IMR-90 (cell line): Measurements from ENCODE around the gene TMEM184B.

Source experiments
- BHLHE40 ChIP-seq: fragments of 150-350 bp; IDR thresholded peaks from 2 replicates; pipeline ENCODE4 v1.6.1; 2016; ENCODE audit warnings: mild to moderate bottlenecking, low read depth, low read length
- CEBPB ChIP-seq: IDR thresholded peaks from 2 replicates; pipeline ENCODE4 v1.6.1; 2012; ENCODE audit warnings: low read depth, low read length, improper control_type of control experiment
- CHD1 ChIP-seq: IDR thresholded peaks from 2 replicates; pipeline ENCODE4 v1.6.1; 2012; ENCODE audit warnings: low read depth, low read length, improper control_type of control experiment
- NFE2L2 ChIP-seq: fragments of 150-350 bp; IDR thresholded peaks from 2 replicates; pipeline ENCODE4 v1.6.1; 2016; ENCODE audit warnings: low read depth, mild to moderate bottlenecking, low read length
- POLR2A ChIP-seq: IDR thresholded peaks from 2 replicates; pipeline ENCODE4 v1.6.1; 2012; ENCODE audit warnings: mild to moderate bottlenecking, low read depth, low read length
- RAD21 ChIP-seq: IDR thresholded peaks from 2 replicates; pipeline ENCODE4 v1.6.1; 2012; ENCODE audit warnings: low read length, improper control_type of control experiment
- RCOR1 ChIP-seq: IDR thresholded peaks from 2 replicates; pipeline ENCODE4 v1.6.1; 2012; ENCODE audit warnings: mild to moderate bottlenecking, low read length, improper control_type of control experiment; ENCODE audit not compliant: insufficient replicate concordance
- RFX5 ChIP-seq: IDR thresholded peaks from 2 replicates; pipeline ENCODE4 v1.8.0; 2012; ENCODE audit warnings: low read depth, mild to moderate bottlenecking, low read length, moderate library complexity
- SMC3 ChIP-seq: fragments of 150-350 bp; IDR thresholded peaks from 2 replicates; pipeline ENCODE4 v1.6.1; 2016; ENCODE audit warnings: low read depth, mild to moderate bottlenecking, antibody characterized with exemption, low read length, moderate library complexity
- TF ChIP-seq, protein P1 (sequence below): conservative IDR thresholded peaks from 2 replicates; pipeline ENCODE4 v1.5.1; 2012; ENCODE audit warnings: mild to moderate bottlenecking, low read depth, low read length, improper control_type of control experiment

GRCh38 chr22:38246046-38246658 lies 26.7 kb downstream of the TMEM184B start:
- TF ChIP-seq, protein P1, sequence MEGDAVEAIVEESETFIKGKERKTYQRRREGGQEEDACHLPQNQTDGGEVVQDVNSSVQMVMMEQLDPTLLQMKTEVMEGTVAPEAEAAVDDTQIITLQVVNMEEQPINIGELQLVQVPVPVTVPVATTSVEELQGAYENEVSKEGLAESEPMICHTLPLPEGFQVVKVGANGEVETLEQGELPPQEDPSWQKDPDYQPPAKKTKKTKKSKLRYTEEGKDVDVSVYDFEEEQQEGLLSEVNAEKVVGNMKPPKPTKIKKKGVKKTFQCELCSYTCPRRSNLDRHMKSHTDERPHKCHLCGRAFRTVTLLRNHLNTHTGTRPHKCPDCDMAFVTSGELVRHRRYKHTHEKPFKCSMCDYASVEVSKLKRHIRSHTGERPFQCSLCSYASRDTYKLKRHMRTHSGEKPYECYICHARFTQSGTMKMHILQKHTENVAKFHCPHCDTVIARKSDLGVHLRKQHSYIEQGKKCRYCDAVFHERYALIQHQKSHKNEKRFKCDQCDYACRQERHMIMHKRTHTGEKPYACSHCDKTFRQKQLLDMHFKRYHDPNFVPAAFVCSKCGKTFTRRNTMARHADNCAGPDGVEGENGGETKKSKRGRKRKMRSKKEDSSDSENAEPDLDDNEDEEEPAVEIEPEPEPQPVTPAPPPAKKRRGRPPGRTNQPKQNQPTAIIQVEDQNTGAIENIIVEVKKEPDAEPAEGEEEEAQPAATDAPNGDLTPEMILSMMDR, result no peak
- TF ChIP-seq POLR2A, result no peak
- TF ChIP-seq CEBPB, result no peak
- TF ChIP-seq BHLHE40, result no peak
- no peak for TF ChIP-seq RAD21
- TF ChIP-seq RFX5, result no peak
- no peak for TF ChIP-seq SMC3
- TF ChIP-seq NFE2L2, result no peak
- no peak for TF ChIP-seq RCOR1
- no peak for TF ChIP-seq CHD1
